H1 (cell line): Measurements from ENCODE around the gene USP38.

Source experiments
- BCL11A ChIP-seq, 2 experiments: IDR thresholded peaks; one replicate each; pipeline ENCODE4 v1.6.1; 2011; ENCODE audit warnings: low read depth in 2 of 2, low read length in 2 of 2, mild to moderate bottlenecking in 2 of 2
- CEBPB ChIP-seq: IDR thresholded peaks from 2 replicates; pipeline ENCODE4 v1.6.1; 2012; ENCODE audit warnings: low read depth, low read length
- POLR2A ChIP-seq, 2 experiments: IDR thresholded peaks; 1 replicate in 1 of 2; 2 replicates in 1 of 2; pipeline ENCODE4 v1.6.1; 2011; ENCODE audit warnings: low read depth in 2 of 2, low read length in 2 of 2, mild to moderate bottlenecking in 2 of 2; ENCODE audit errors: control extremely low read depth in 1 of 2
- POU5F1 ChIP-seq: IDR thresholded peaks from 2 replicates; pipeline ENCODE4 v1.6.1; 2011; ENCODE audit warnings: low read depth, mild to moderate bottlenecking, low read length, moderate library complexity
- RAD21 ChIP-seq, 2 experiments: IDR thresholded peaks in 1 of 2; conservative IDR thresholded peaks in 1 of 2; 2 replicates each; pipeline ENCODE4 v1.6.1; 2011; ENCODE audit warnings: low read depth in 2 of 2, low read length in 2 of 2, improper control_type of control experiment in 1 of 2, inconsistent platforms in 1 of 2, mild to moderate bottlenecking in 1 of 2, moderate library complexity in 1 of 2
- SRF ChIP-seq: IDR thresholded peaks from 2 replicates; pipeline ENCODE4 v1.6.1; 2011; ENCODE audit warnings: mild to moderate bottlenecking, low read depth, low read length, moderate library complexity
- TF ChIP-seq, protein P1 (sequence below), 3 experiments: IDR thresholded peaks; 1 replicate in 2 of 3; 2 replicates in 1 of 3; pipeline versions ENCODE4 v1.5.1 to v1.6.1; 2011; ENCODE audit warnings: low read length in 3 of 3, mild to moderate bottlenecking in 3 of 3, inconsistent platforms in 2 of 3, low read depth in 1 of 3, moderate library complexity in 1 of 3; ENCODE audit not compliant: insufficient read depth in 1 of 3; ENCODE audit errors: control extremely low read depth in 1 of 3
- TF ChIP-seq, protein P2 (sequence below): IDR thresholded peaks from 2 replicates; pipeline ENCODE4 v1.6.1; 2011; ENCODE audit warnings: low read length, improper control_type of control experiment

DNA sequence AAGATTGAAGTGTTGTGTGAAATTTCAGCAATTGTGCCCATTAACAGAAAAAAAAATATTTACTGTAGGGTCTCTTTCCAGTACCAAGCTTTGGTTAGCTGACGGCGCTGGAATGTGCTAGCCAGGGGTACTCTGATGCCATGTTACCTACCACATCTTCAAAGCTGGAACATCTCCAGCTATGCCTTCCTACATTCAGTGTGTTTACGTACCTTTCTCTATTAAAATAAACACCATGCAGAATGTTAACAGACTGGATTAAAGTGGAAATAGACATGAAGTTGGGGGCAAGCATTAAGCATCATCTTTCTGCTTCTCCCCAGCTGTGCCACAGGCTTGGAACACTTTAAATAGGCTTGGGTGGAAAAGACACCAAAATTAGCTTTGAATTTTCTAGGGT, 65.9 kb downstream of the USP38 start:
- TF ChIP-seq POLR2A (IDR thresholded peaks at IDR 0.05; ENCODE audit: control extremely low read depth in 1 of 2, low read depth in 2 of 2, low read length in 2 of 2) (no peak), SRF (no peak), CEBPB (no peak), POU5F1 (no peak), RAD21 (IDR thresholded peaks at IDR 0.05 in 1 of 2, conservative IDR thresholded peaks at IDR 0.05 in 1 of 2; ENCODE audit: low read depth in 2 of 2, low read length in 2 of 2) (no peak), BCL11A (IDR thresholded peaks at IDR 0.05; ENCODE audit: low read depth in 2 of 2, low read length in 2 of 2) (no peak)
- TF ChIP-seq, protein P1, sequence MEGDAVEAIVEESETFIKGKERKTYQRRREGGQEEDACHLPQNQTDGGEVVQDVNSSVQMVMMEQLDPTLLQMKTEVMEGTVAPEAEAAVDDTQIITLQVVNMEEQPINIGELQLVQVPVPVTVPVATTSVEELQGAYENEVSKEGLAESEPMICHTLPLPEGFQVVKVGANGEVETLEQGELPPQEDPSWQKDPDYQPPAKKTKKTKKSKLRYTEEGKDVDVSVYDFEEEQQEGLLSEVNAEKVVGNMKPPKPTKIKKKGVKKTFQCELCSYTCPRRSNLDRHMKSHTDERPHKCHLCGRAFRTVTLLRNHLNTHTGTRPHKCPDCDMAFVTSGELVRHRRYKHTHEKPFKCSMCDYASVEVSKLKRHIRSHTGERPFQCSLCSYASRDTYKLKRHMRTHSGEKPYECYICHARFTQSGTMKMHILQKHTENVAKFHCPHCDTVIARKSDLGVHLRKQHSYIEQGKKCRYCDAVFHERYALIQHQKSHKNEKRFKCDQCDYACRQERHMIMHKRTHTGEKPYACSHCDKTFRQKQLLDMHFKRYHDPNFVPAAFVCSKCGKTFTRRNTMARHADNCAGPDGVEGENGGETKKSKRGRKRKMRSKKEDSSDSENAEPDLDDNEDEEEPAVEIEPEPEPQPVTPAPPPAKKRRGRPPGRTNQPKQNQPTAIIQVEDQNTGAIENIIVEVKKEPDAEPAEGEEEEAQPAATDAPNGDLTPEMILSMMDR (IDR thresholded peaks at IDR 0.05; ENCODE audit: control extremely low read depth in 1 of 3, insufficient read depth in 1 of 3, low read depth in 1 of 3, low read length in 3 of 3), result no peak
- TF ChIP-seq, protein P2, sequence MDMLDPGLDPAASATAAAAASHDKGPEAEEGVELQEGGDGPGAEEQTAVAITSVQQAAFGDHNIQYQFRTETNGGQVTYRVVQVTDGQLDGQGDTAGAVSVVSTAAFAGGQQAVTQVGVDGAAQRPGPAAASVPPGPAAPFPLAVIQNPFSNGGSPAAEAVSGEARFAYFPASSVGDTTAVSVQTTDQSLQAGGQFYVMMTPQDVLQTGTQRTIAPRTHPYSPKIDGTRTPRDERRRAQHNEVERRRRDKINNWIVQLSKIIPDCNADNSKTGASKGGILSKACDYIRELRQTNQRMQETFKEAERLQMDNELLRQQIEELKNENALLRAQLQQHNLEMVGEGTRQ, result no peak
